Suppressor macrophage treated with lipopolysaccharide for 1 hour (primary cell): Measurements from ENCODE around the gene ULK1.

Source experiments
- DNase-seq, 3 donors: peaks; one replicate each; pipeline ENCODE4 v3.0.0-alpha.2; 2020 to 2022

The ULK1 gene

DNA sequence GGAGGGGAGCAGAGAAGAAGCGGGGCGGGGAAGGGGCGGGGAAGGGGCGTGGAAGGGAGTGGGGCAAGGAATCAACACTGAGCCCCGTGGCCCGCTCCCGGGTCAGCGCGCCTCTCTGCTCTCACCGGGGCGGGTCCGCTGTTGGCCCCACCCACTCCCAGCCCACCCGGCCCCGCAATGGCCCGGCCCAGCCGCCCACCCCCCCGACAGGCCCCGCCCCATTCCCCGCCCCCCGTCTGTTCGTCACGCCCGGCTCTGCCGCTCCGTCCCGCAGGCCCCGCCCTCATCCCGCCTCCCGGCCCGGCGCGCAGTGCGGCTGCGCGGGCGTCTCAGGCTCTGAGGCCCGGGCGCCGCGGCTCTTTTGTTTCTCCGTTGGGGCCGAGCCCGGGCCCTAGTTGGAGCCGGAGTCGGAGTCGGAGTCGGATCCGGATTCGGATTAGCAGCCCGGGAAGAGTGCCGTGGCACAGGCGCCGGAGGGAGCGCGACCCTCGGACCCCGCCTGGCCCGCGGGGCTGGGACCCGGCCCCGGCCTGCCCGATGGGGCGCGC, at the start of gene ULK1:
Gene ULK1, plus strand, starts transcription at position 310 of the 548 bp plus-strand sequence. CDS start 380 bp downstream, outside the sequence.
- peak; percentile 93 to 98 (median 97) for DNase-seq

DNA sequence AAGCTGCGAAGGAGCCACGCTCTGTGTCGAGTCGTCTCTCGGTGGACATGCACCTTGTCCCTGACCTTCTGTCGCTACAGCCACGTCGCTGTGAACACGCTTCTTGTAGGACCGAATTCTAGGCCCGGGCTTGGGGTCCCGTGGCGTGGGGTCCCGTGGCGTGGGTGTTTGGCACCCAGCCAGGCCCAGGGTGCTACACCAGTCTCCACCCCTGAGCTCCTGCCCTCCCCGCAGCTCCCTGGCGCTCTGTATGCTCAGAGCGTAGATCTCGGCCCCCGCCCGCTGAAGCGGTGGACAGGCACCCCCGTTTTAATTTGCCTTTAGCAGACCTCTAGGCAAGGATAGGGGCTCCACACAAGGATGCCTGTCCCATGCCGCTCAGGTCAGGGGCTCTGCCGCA, 49.8 kb upstream of the ULK1 start:
- DNase-seq, result no peak

DNA sequence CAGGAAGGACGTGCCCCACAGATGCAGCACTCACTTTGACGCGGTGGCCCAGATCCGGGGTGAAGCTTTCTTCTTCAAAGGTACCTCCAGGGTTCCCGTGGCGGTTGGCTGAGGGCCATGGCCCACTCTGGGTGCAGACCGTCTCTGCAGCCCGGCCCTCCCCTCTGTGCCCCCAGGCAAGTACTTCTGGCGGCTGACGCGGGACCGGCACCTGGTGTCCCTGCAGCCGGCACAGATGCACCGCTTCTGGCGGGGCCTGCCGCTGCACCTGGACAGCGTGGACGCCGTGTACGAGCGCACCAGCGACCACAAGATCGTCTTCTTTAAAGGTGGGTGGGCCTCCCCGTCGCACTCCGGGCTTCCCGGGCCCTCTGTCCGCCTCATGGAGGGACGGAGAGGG, 49.3 kb upstream of the ULK1 start:
- no peak for DNase-seq

DNA sequence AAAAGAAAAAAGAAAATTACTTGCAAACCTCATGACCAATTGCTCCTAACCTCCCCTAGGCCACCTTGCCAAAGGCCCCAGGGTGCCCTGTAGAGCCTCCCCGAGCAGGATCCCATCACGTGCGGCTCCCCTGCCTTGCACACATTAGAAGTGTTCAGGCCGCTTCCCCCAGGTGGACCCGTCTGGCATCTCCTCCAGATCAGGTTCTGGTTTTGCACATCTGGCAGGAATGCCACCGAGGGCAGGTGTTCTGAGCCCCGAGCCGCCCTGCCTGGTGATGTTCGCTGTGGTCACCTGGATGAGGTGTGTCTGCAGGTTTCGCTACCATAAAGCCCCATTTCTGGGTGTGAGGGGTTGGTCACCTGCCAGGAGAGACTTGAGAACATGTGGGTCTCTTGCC, 47.0 kb upstream of the ULK1 start:
- no peak for DNase-seq

DNA sequence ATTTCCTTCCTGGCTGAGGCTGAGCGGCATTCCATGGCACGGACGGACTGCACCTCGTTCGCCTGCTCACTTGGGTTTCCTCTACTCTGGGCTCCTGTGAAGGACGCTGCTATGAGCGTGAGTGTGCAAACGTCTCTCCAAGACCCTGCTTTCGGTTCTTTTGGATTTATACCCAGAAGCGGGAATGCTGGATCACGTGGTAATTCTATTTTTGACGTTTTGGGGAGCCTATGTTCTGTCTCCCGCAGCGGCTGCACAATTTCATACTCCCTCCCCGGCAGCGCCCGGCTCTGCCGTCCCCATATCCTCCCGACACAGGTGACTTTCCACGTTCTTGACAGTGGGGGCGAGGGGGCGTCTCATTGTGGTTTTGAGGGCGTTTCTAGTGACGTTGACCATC, 45.7 kb upstream of the ULK1 start:
- no peak for DNase-seq

DNA sequence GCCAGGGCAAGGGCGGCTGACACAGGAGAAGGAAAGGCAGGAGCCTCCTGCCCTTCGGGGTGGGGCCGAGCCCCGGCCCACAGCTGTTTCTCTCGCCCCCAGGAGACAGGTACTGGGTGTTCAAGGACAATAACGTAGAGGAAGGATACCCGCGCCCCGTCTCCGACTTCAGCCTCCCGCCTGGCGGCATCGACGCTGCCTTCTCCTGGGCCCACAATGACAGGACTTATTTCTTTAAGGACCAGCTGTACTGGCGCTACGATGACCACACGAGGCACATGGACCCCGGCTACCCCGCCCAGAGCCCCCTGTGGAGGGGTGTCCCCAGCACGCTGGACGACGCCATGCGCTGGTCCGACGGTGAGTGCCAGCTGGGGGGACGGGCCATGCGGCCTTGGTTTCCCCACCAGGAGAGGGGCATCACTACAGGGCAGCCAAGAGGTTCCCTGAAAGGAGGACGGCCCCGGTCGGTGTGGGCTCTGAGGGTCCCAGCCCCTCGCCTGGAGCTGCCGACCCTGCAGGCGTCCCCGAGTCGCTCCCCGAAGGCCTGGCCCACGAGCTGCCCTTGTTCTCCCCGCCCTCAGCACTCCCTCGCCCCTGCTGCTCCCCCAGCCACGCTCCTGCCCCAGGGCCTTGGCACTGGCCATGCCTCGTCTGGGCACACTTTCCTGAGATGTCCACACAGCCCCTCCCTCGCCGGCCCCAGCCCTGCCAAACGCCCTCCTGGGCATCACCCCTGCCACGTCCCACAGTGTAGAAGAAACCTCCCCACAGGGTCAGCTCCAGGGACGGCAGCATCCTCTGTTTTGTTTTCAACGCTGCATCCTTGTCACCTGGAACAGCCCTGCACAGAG, 44.5 kb upstream of the ULK1 start:
- DNase-seq, result no peak

DNA sequence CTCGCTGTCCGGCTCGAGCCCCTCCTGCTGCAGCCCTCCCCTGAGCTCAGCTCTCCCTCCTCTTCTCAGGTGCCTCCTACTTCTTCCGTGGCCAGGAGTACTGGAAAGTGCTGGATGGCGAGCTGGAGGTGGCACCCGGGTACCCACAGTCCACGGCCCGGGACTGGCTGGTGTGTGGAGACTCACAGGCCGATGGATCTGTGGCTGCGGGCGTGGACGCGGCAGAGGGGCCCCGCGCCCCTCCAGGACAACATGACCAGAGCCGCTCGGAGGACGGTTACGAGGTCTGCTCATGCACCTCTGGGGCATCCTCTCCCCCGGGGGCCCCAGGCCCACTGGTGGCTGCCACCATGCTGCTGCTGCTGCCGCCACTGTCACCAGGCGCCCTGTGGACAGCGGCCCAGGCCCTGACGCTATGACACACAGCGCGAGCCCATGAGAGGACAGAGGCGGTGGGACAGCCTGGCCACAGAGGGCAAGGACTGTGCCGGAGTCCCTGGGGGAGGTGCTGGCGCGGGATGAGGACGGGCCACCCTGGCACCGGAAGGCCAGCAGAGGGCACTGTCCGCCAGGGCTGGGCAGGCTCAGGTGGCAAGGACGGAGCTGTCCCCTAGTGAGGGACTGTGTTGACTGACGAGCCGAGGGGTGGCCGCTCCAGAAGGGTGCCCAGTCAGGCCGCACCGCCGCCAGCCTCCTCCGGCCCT, 43.4 kb upstream of the ULK1 start:
- DNase-seq, result peak; percentile 66 to 84 (median 75)

DNA sequence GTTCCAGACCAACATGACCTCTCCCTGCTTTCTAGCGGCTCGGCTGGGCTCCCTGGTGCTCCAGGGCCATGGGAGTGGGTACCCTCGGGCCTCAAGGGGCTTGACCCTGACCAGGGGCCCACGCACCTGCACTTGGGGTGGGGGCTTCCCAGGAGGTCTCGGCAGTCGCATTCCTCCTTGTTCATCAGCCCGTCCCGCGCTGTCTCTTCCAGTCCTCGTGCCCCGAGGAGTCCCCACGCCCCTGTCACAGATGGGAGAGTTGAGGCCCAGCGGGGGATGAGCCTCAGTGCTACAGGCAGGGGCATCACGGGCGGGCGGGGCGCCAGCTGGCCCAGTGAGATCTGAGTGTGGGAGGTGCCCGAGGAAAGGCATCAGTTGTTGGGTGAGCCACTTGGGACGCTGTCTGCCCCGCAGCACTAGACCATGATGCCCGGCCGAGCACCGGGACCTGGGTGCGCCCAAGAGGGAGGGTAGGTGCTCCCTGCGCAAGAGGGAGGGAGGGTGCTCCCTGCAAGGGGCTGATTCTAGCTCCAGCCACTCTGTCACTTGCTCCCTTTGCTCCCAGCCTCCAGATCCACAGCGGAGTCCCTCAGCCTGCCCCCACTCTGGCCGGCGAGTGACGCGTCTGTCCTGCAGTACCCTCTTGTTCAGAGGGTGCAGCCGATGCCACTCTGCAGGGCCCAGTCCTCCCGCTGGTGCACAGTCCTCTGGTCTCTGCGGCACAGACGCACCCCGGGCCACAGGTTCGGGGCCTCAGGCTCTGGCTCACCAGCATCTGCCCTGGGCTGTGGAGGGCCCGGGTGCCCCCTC, 42.5 kb upstream of the ULK1 start:
- DNase-seq, result no peak

DNA sequence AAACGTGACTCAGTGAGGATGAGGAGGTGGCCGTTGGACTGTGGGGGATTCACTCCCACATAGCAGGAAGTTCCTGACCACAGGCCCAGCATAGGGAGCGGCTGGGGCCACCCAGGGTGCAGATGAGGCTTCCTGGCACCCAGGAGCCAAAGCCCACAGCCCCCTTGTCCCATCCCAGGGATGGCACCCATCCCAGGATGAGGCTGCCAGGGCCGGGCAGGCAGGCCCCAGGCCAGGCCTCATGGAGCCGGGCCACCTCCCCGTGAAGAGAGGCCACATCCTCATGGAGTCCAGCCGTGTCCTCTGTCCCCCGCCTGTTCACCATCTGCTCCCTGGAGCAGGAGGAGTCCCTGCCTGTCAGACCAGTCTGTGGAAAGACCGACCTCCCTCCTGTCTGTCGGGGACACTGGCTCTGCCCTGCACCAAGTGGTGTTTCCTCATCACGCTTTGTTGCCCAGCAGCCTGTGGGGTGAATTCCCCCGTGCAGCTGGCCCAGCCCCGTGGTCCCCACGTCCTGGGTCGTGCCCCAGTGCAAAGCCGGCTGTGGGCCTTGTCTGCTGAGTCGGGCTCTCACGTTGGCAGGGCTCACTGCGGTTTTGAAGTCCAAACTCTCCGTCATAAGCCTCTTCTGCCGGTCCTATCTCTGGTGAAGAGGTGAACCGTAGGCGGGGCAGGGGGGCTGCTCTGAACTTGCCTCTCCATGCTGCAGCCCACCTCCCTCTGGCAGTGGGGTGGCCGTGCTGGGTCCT, 41.7 kb upstream of the ULK1 start:
- DNase-seq, result peak; percentile 41 to 62 (median 50)

DNA sequence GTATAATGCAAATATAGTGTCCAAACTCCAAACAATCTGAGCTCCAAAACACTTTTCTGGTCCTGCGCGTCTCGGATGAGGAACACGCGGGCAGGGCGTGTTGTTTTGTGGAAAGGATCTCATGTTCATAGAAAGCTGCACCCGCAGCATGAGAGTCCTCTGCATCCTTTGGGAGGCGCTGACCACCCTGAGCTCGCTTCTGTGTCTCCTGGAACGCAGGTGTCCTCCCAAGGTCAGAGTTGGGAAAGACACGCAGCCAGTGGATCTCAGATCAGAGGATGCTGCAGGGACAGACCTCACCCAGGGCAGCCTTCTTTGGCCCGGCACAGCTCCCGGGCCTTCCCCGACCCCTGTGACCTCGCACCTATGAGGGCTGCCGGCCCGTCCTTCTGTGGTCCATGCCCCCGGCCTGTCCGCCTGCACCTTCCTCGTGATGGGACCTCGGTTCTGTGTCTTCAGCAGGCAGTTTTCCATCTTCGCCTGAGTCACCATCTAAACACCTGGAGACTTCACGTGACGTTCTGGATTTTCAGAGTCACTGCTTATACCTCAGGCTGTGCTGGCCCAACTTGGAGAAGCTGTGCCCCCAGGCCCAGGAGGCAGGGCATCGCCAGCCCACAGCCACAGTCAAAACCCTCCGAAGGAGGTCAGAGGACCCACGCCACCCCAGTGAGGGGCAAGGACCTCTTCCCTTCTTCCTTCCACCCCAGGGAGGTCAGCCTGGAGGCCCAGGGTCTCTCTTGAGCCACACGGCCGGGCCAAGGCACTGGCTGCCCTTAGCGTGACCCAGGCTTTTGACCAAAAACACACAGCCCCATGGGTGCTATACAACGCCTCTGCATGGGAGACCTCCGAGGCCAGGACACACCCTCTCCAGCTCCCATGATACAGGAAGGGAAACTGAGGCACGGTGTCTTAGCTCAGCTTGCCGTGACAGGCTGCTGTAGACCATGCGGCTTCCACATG, 40.3 kb upstream of the ULK1 start:
- DNase-seq, result no peak

DNA sequence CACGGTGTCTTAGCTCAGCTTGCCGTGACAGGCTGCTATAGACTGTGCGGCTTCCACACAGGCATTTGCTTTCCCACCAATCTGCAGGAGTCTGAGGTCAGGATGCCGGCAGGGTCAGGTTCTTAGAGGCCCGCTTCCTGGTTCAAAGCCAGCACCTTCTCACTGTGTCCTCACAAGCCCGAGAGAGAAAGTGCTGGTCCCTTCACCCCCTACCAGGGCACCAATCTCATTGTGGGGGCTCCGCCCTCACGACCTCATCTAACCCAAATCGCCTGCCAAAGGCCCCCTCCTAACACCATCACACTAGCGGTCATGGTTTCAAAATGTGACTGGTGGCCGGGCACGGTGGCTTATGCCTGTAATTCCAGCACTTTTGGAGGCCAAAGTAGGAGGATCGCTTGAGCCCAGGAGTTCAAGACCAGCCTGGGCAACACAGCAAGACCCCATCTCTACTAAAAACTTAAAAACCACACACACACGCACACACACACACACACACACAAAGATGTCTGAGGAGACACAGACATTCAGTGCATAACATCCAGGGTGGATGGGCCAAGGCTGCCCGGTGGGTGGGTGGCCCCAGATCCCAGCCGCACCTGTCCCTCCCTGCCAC, 39.5 kb upstream of the ULK1 start:
- DNase-seq, result no peak

DNA sequence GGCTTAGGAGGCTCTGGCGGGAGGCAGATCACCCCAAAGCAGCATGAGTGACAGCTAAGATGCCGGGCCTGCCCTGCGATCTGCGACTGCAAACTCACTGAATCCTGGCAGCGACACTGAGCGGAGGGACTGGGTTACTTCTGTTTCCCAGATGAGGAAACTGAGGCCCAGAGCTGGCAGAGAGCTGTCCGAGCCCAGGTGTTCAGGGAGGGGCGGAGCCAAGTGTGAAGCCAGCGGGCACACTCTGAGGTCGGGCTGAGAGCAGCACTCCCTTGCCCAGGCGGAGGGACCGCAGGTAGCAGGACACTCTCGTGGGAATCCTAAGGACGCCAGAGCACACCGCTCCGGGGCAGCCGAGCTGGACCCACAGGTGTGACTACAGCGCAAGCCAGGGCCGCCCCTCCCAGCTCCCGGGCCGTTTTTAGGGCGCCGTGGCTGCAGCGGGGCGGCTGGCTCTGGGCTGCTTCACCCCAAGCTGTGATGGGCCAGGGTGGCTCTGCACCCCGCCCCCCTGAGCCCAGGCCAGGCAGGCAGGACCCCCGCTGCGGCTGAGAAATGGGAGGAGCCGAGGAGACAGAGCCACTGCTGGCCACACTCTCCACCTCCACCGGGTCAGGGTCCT, 38.8 kb upstream of the ULK1 start:
- DNase-seq, result no peak

DNA sequence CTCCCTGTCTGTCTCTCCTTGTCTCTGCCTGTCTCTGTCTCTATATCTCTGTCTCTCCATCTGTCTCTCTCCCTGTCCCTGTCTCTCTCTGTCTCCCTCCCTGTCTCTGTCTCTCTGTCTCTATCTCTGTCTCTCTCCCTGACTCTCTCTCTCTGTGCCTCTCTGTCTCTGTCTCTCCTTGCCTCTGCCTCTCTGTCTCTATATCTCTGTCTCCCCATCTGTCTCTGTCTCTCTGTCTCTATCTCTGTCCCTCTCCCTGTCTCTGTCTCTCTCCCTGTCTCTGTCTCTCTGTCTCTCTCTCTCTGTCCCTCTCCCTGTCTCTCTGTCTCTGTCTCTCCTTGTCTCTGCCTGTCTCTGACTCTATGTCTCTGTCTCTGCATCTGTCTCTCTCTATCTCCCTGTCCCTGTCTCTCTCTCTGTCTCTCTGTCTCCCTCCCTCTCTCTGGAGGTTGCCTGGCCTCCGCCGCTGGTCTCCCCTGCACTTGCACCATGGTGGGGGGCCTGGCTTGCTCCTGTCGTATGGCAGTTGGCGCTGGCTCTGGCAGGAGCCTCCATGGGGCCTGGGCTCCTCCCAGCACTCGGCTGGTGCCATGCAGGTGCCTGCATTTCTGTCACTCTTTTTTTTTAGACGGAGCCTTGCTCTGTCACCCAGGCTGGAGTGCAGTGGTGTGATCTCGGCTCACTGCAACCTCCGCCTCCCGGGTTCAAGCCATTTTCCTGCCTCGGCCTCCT, 37.9 kb upstream of the ULK1 start:
- no peak for DNase-seq

DNA sequence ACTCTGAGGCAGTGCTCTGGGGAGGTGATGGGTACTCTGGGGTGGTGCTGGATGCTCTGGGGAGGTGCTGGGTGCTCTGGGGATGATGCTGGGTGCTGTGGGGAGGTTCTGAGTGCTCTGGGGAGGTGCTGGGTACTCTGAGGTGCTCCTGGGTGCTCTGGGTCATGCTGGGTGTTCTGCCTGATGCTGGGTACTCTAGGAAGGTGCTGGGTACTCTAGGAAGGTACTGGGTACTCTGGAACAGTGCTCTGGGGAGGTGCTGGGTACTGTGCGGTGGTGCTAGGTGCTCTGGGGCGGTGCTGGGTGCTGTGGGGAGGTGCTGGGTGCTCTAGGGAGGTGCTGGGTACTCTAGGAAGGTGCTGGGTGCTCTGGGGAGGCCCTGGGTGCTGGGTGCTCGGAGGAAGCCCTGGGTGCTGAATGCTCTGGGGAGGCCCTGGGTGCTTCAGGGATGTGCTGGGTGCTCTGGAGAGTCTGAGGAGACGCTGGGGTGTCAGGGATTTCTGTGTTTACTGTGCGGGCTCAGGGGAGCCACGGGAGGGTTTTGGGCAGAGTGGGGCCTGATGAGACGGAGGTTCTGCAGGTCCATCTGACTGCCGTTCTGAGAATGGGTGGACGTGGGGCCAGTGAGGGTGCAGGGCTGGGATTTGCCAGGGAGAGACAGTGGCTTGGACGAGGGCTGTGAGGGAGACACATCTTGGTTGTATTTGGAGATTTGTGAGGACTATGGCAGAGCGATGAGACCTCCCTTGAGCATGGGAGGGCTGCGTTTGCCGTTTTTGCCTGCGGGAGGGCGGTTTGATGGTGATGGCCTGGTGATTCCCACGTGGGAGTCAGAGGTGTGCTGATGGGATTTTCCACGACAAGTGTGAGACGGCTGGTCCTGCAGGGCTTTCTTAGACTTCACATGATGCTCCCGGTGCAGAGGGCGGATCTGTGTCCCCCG, 36.2 kb upstream of the ULK1 start:
- no peak for DNase-seq

DNA sequence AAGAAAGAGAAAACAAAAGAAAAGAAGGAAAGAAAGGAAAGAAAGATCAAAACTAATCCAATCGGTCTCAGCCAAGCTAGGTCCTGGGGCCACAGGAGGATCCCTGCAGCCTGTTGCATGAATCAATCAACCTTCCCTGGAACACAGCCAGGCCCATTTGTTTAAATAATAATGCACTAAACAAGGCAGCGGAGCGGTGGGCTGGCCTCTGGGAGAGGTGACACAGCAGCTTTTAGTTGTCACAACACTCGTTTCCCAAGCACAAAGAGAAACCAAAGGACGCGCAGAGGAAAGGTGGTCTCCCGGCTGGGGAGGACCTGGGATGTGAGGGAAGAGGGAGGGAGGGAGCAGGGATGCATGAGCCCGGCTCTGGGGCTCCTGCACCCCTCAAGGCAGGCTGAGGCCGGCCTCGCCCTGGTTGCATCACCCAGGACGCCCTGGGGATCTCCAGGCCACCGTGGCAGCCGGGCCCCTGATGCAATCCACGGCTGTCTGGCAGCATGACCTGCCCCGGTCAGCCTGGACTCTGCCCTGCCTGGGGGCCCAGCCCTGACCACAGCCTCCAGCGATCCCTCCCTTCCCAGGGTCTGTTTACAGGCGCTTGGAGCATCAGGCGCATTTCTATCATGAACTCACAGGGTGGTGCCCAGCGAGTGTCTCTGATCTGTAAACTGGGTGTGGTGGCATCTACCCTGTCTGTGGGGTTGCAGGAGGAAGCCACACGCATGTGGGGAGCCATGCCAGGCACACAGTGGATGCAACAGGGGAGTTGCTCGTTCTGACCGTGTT, 33.8 kb upstream of the ULK1 start:
- DNase-seq, result peak; percentile 82 to 92 (median 86)

DNA sequence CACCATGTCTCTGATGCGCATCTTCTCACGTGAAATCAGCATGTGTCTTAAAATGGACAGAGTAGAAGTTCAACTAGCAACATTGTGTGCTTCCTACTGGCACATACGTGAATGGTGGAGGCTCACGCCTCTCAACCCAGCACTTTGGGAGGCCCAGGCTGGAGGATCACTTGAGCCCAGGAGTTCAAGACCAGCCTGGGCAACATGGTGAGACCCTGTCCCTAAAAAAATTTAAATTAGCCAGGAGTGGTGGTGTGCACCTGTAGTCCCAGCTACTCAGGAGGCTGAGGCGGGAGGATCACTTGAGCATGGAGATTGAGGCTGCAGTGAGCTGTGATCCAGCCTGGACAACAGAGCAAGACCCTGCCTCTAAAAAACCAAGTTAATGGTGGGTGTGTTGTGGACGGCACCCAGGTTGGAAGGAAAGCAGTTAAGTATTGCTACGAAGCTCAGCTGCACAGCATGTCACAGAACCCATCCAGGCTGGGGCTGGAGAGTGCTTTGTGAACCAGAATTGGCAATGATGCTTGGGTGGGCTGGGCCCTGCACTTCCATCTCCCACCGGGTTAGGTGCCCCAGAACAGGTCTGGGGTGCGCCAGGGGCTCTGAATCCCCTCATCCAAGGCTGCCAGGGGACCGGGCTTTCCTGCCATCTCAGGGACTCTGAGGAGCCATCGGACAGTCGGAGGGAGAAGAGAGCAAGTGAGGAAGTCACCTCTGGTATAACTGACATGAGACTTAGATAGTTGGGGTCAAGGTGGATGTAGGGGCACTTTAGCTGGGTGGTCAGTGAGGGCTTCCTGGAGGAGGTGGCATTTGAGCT, 33.0 kb upstream of the ULK1 start:
- no peak for DNase-seq

DNA sequence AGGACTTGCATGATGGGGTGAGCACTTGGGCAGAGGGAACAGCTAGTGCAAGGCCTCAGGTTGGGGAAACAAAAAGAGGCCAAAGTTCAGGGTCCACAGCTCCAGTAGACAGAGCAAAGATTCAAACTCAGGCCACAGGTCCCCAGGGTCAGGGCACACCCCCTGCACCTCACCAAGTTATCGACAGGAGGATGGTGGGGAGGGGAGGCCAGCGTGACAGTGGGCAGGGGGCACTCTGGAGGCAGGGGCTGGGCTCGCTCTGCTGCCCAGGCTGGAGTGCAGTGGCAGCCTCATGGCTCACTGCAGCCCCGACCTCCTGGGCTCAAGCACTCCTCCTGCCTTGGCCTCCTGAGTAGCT, 32.4 kb upstream of the ULK1 start:
- DNase-seq, result no peak
